Activated CD4-positive, alpha-beta T cell treated with anti-CD3 and anti-CD28 coated beads for 36 hours (primary cell): Measurements from ENCODE around the gene MYZAP. TPM values are rescaled to one million over a fixed set of nuclear protein-coding genes. Genes with fewer than 3 reads are reported as not detected.

Experiments
- ATAC-seq: fragments of 200-7000 bp; cut with Tn5 transposase; one replicate; pipeline ENCODE4 v1.10.0; 2021; ENCODE audit warnings: mild to moderate bottlenecking, moderate library complexity
- CTCF ChIA-PET: fragments of 350-600 bp; sonication (Branson Sonifier 250); formaldehyde crosslinking; loops from one replicate; lab custom pipeline; 2021; ENCODE audit warnings: antibody characterized with exemption; lab: Charles Lee
- POLR2A ChIA-PET: fragments of 350-600 bp; sonication (Branson Sonifier 250); formaldehyde crosslinking; loops from one replicate; lab custom pipeline; 2021; ENCODE audit warnings: antibody characterized with exemption, inconsistent platforms; lab: Charles Lee
- DNase-seq: peaks from one replicate; pipeline ENCODE4 v3.0.0-alpha.2; 2020
- H3K27ac Mint-ChIP-seq: one replicate; pipeline ENCODE4 v1.8.0; 2021; ENCODE audit warnings: mixed read lengths
- H3K27me3 Mint-ChIP-seq: one replicate; pipeline ENCODE4 v1.8.0; 2021; ENCODE audit warnings: mixed read lengths
- H3K36me3 Mint-ChIP-seq: one replicate; pipeline ENCODE4 v1.8.0; 2021; ENCODE audit warnings: low read depth, mixed read lengths
- H3K4me1 Mint-ChIP-seq: one replicate; pipeline ENCODE4 v1.8.0; 2021; ENCODE audit warnings: mixed read lengths
- H3K4me3 Mint-ChIP-seq: one replicate; pipeline ENCODE4 v1.8.0; 2021; ENCODE audit warnings: mild to moderate bottlenecking, moderate library complexity, mixed read lengths
- H3K9me3 Mint-ChIP-seq: one replicate; pipeline ENCODE4 v1.8.0; 2021; ENCODE audit warnings: low read depth, mixed read lengths
- intact Hi-C, 2 experiments: fragments of 100-400 bp; cut with DNase I in 1 of 2; cut with micrococcal nuclease in 1 of 2; formaldehyde crosslinking; loops; one replicate each; pipeline versions ENCODE4 v1.14.2 to v1.15.1; 2022 to 2024; cut with DNase I, micrococcal nuclease
- total RNA-seq, 2 experiments: library from RNA; stranded (reverse); gene quantifications; one replicate each; pipeline ENCODE4 v1.2.3, GENCODE V29; 2021

MYZAP gene
- total RNA-seq, 2 experiments from 2014 or later, result 0.11 TPM

GRCh38 chr15:57647071-57647790 lies 55.5 kb downstream of the MYZAP start:
- H3K36me3 Mint-ChIP-seq, result no peaks in the 10 kb centered on the region
- ATAC-seq (no peak), DNase-seq (no peak)
- H3K27me3 Mint-ChIP-seq, result peaks cover 3% of the 10 kb centered on the region
- no peak overlapping the region for H3K27ac Mint-ChIP-seq
- CTCF ChIA-PET, result interaction anchor here (0.8 to 1.2 kb wide), 2 partner anchors 10 to 31 kb away, joined by 3 read pairs; no protein-coding TSS in a partner anchor
- POLR2A ChIA-PET, result no interaction called here
- peaks cover 2% of the 10 kb centered on the region for H3K4me1 Mint-ChIP-seq
- no peaks in the 10 kb centered on the region for H3K9me3 Mint-ChIP-seq
- H3K4me3 Mint-ChIP-seq, result no peak overlapping the region
- intact Hi-C loops, result no loop called here

- peaks cover 3% of the 10 kb centered on the region for H3K27me3 Mint-ChIP-seq
- no peaks in the 10 kb centered on the region for H3K36me3 Mint-ChIP-seq
- intact Hi-C loops, result no loop called here
- POLR2A ChIA-PET, result no interaction called here
- H3K4me3 Mint-ChIP-seq, result no peak overlapping the region
- no peaks in the 10 kb centered on the region for H3K9me3 Mint-ChIP-seq
- ATAC-seq (no peak), DNase-seq (no peak)
- CTCF ChIA-PET, result no interaction called here
- H3K27ac Mint-ChIP-seq, result no peak overlapping the region
- peaks cover 2% of the 10 kb centered on the region for H3K4me1 Mint-ChIP-seq
Measured at GRCh38 chr15:57647791-57648130, 56.1 kb downstream of the MYZAP start.

GRCh38 chr15:57649138-57649537 lies 57.4 kb downstream of the MYZAP start:
- Mint-ChIP-seq H3K27me3 (peaks cover 3% of the 10 kb centered on the region), H3K4me1 (peaks cover 2% of the 10 kb centered on the region), H3K9me3 (no peaks in the 10 kb centered on the region), H3K36me3 (no peaks in the 10 kb centered on the region), H3K4me3 (no peak overlapping the region), H3K27ac (no peak overlapping the region)
- POLR2A ChIA-PET, result no interaction called here
- DNase-seq (no peak), ATAC-seq (no peak)
- intact Hi-C loops, result no loop called here
- CTCF ChIA-PET, result no interaction called here

GRCh38 chr15:57651445-57651844 lies 59.7 kb downstream of the MYZAP start:
- H3K4me1 Mint-ChIP-seq, result peaks cover 2% of the 10 kb centered on the region
- intact Hi-C loops, result no loop called here
- POLR2A ChIA-PET, result no interaction called here

GRCh38 chr15:57652481-57652880 lies 60.8 kb downstream of the MYZAP start:
- Mint-ChIP-seq H3K27ac (no peak overlapping the region), H3K27me3 (peaks cover 3% of the 10 kb centered on the region), H3K9me3 (no peaks in the 10 kb centered on the region), H3K4me1 (peaks cover 2% of the 10 kb centered on the region), H3K4me3 (no peak overlapping the region), H3K36me3 (no peaks in the 10 kb centered on the region)
- intact Hi-C loops, result no loop called here
- POLR2A ChIA-PET, result no interaction called here
- DNase-seq, result no peak
- ATAC-seq, result no peak
- CTCF ChIA-PET, result interaction anchor here (1.2 kb wide), 1 partner anchor 11 kb away, joined by 4 read pairs; no protein-coding TSS in a partner anchor

More at GRCh38 chr15:57651445-57651844, 59.7 kb downstream of the MYZAP start:
- no peak overlapping the region for H3K27ac Mint-ChIP-seq
- H3K27me3 Mint-ChIP-seq, result peaks cover 3% of the 10 kb centered on the region
- H3K36me3 Mint-ChIP-seq, result no peaks in the 10 kb centered on the region
- no peak overlapping the region for H3K4me3 Mint-ChIP-seq
- DNase-seq (no peak), ATAC-seq (no peak)
- CTCF ChIA-PET, result interaction anchor here (0.7 kb wide), 1 partner anchor 16 kb away, joined by 3 read pairs; no protein-coding TSS in a partner anchor
- no peaks in the 10 kb centered on the region for H3K9me3 Mint-ChIP-seq

- intact Hi-C loops, result no loop called here
- Mint-ChIP-seq H3K4me1 (peaks cover 2% of the 10 kb centered on the region), H3K9me3 (no peaks in the 10 kb centered on the region), H3K27me3 (peaks cover 3% of the 10 kb centered on the region), H3K4me3 (no peak overlapping the region), H3K27ac (no peak overlapping the region), H3K36me3 (no peaks in the 10 kb centered on the region)
- no peak for ATAC-seq
- ChIA-PET CTCF (interaction anchor here (0.6 to 0.9 kb wide), 2 partner anchors 75 to 430 kb away, joined by 3 to 4 read pairs; no protein-coding TSS in a partner anchor), POLR2A (interaction anchor here (1.0 kb wide), 1 partner anchor 52 kb away, joined by 4 read pairs; the partner anchor contains the start of gene POLR2M)
- no peak for DNase-seq
Measured at GRCh38 chr15:57654153-57654852, 62.6 kb downstream of the MYZAP start.

GRCh38 chr15:57655053-57655452 lies 63.3 kb downstream of the MYZAP start:
- H3K27me3 Mint-ChIP-seq, result peaks cover 3% of the 10 kb centered on the region
- ATAC-seq (no peak), DNase-seq (no peak)
- H3K36me3 Mint-ChIP-seq, result no peaks in the 10 kb centered on the region
- intact Hi-C loops, result no loop called here
- ChIA-PET CTCF (interaction anchor here (0.9 to 1.2 kb wide), 2 partner anchors 11 to 74 kb away, joined by 4 to 6 read pairs; no protein-coding TSS in a partner anchor), POLR2A (interaction anchor here (1.0 kb wide), 1 partner anchor 51 kb away, joined by 4 read pairs; the partner anchor contains the start of gene POLR2M)
- no peak overlapping the region for H3K27ac Mint-ChIP-seq
- H3K4me1 Mint-ChIP-seq, result peaks cover 2% of the 10 kb centered on the region
- no peak overlapping the region for H3K4me3 Mint-ChIP-seq
- H3K9me3 Mint-ChIP-seq, result no peaks in the 10 kb centered on the region

- DNase-seq (no peak), ATAC-seq (no peak)
- ChIA-PET CTCF (interaction anchor here (1.2 kb wide), 1 partner anchor 10 kb away, joined by 6 read pairs; no protein-coding TSS in a partner anchor), POLR2A (no interaction called here)
- H3K27ac Mint-ChIP-seq, result no peak overlapping the region
- peaks cover 2% of the 10 kb centered on the region for H3K4me1 Mint-ChIP-seq
- H3K36me3 Mint-ChIP-seq, result no peaks in the 10 kb centered on the region
- no peaks in the 10 kb centered on the region for H3K9me3 Mint-ChIP-seq
- peaks cover under 1% of the 10 kb centered on the region for H3K27me3 Mint-ChIP-seq
- intact Hi-C loops, result no loop called here
- H3K4me3 Mint-ChIP-seq, result no peak overlapping the region
Measured at GRCh38 chr15:57655809-57656208, 64.1 kb downstream of the MYZAP start.

GRCh38 chr15:57656434-57656833 lies 64.7 kb downstream of the MYZAP start:
- Mint-ChIP-seq H3K9me3 (no peaks in the 10 kb centered on the region), H3K27ac (no peak overlapping the region), H3K4me1 (peaks cover 2% of the 10 kb centered on the region), H3K4me3 (no peak overlapping the region), H3K27me3 (peaks cover 3% of the 10 kb centered on the region), H3K36me3 (no peaks in the 10 kb centered on the region)
- intact Hi-C loops, result no loop called here
- ChIA-PET POLR2A (no interaction called here), CTCF (interaction anchor here (0.6 to 1.4 kb wide), 4 partner anchors 9 to 204 kb away, joined by 3 to 6 read pairs (median 3); no protein-coding TSS in a partner anchor)
- DNase-seq (no peak), ATAC-seq (no peak)

GRCh38 chr15:57657619-57658018 lies 65.9 kb downstream of the MYZAP start:
- H3K36me3 Mint-ChIP-seq, result no peaks in the 10 kb centered on the region
- H3K4me1 Mint-ChIP-seq, result no peaks in the 10 kb centered on the region
- peaks cover 3% of the 10 kb centered on the region for H3K27me3 Mint-ChIP-seq
- no peak for DNase-seq
- no peaks in the 10 kb centered on the region for H3K9me3 Mint-ChIP-seq
- no peak for ATAC-seq
- intact Hi-C loops, result no loop called here
- no peak overlapping the region for H3K27ac Mint-ChIP-seq
- no peak overlapping the region for H3K4me3 Mint-ChIP-seq
- POLR2A ChIA-PET, result no interaction called here
- CTCF ChIA-PET, result interaction anchor here (0.6 to 1.4 kb wide), 3 partner anchors 11 to 525 kb away, joined by 3 read pairs; no protein-coding TSS in a partner anchor

GRCh38 chr15:57662091-57662744 lies 70.5 kb downstream of the MYZAP start:
- CTCF ChIA-PET, result interaction anchor here (0.9 to 1.8 kb wide), 2 partner anchors 20 to 102 kb away, joined by 3 to 5 read pairs; no protein-coding TSS in a partner anchor

More at GRCh38 chr15:57662091-57662744, 70.5 kb downstream of the MYZAP start:
- intact Hi-C loops, result no loop called here
- ATAC-seq (no peak), DNase-seq (no peak)
- POLR2A ChIA-PET, result no interaction called here
- Mint-ChIP-seq H3K36me3 (no peaks in the 10 kb centered on the region), H3K27me3 (peaks cover 3% of the 10 kb centered on the region), H3K27ac (no peak overlapping the region), H3K9me3 (no peaks in the 10 kb centered on the region), H3K4me1 (no peaks in the 10 kb centered on the region), H3K4me3 (no peak overlapping the region)
